Brain microvascular endothelial cell (primary cell): ENCODE data around the gene CD27.
"Not testable (repeated sequence)": the region's sequence is repeated elsewhere in the genome, so short reads cannot be mapped to it uniquely, and the experiment has no call there.

Experiments used
- DNase-seq: peaks from one replicate; pipeline ENCODE4 v3.0.0-alpha.2; 2020
- H3K27ac ChIP-seq: fragments of 250-450 bp; sonication (Bioruptor Pico); 2 replicates; pipeline ENCODE4 v1.5.1; 2020; ENCODE audit warnings: mild to moderate bottlenecking, moderate library complexity
- H3K27me3 ChIP-seq: fragments of 250-450 bp; sonication (Bioruptor Pico); replicated peaks from 2 replicates; pipeline ENCODE4 v1.5.1; 2020; ENCODE audit warnings: mild to moderate bottlenecking
- H3K36me3 ChIP-seq: fragments of 250-450 bp; sonication (Bioruptor Pico); replicated peaks from 2 replicates; pipeline ENCODE4 v1.5.1; 2020; ENCODE audit warnings: mild to moderate bottlenecking
- H3K4me3 ChIP-seq: 2 replicates; pipeline ENCODE4 v1.5.1; 2011; ENCODE audit warnings: low read depth, mild to moderate bottlenecking, control low read depth, low read length, moderate library complexity
- CTCF ChIP-seq: IDR thresholded peaks from 2 replicates; pipeline ENCODE4 v1.5.1; 2011; ENCODE audit warnings: low read depth, mild to moderate bottlenecking, moderate library complexity, low read length, control low read depth, inconsistent platforms; ENCODE audit errors: missing control alignments
- in situ Hi-C: cut with HindIII; loops from 2 replicates; pipeline ENCODE4 v1.10.0; 2017; ENCODE audit warnings: low sequenced_read_pairs, low pct_ligation_motif_present

CD27 gene

GRCh38 chr12:6478416-6478815 lies 33.7 kb downstream of the CD27 start:
- no peaks in the 10 kb centered on the region for H3K27me3 ChIP-seq
- in situ Hi-C loops, result no loop called here
- H3K4me3 ChIP-seq, result no peak overlapping the region
- no peak overlapping the region for H3K27ac ChIP-seq
- DNase-seq, result no peak
- H3K36me3 ChIP-seq, result no peaks in the 10 kb centered on the region
- no peak for TF ChIP-seq CTCF

- no peak overlapping the region for H3K4me3 ChIP-seq
- DNase-seq, result no peak
- no peaks in the 10 kb centered on the region for H3K27me3 ChIP-seq
- no peaks in the 10 kb centered on the region for H3K36me3 ChIP-seq
- TF ChIP-seq CTCF, result no peak
- no peak overlapping the region for H3K27ac ChIP-seq
- in situ Hi-C loops, result no loop called here
Observed at GRCh38 chr12:6488240-6488639, 43.5 kb downstream of the CD27 start.

- Histone ChIP-seq H3K27ac (no peak overlapping the region), H3K4me3 (no peak overlapping the region), H3K36me3 (no peaks in the 10 kb centered on the region), H3K27me3 (no peaks in the 10 kb centered on the region)
- TF ChIP-seq CTCF, result no peak
- no peak for DNase-seq
- in situ Hi-C loops, result no loop called here
Observed at GRCh38 chr12:6489449-6489848, 44.7 kb downstream of the CD27 start.

- in situ Hi-C loops, H3K4me3 ChIP-seq, H3K27ac ChIP-seq, H3K27me3 ChIP-seq, DNase-seq, H3K36me3 ChIP-seq: not testable (repeated sequence)
Observed at GRCh38 chr12:6490673-6491072, 45.9 kb downstream of the CD27 start.

GRCh38 chr12:6492838-6493496 lies 48.2 kb downstream of the CD27 start, which contains the start of gene MRPL51:
Gene MRPL51 (minus strand): TSS chr12:6493262. CDS start chr12:6493136, 126 bp downstream.
- in situ Hi-C loops, result no loop called here
- DNase-seq, result peak; percentile 94
- H3K27me3 ChIP-seq, result no peaks in the 10 kb centered on the region
- peaks cover 3% of the 10 kb centered on the region for H3K36me3 ChIP-seq
- no peak for TF ChIP-seq CTCF
- peak within 1 kb of the TSS; percentile 91 for H3K27ac ChIP-seq
- peak within 1 kb of the TSS; percentile 93 for H3K4me3 ChIP-seq

GRCh38 chr12:6493497-6494257 lies 48.9 kb downstream of the CD27 start, which contains the start of gene NCAPD2:
Gene NCAPD2 (plus strand): TSS chr12:6494102. CDS start chr12:6495099, 997 bp downstream.
- in situ Hi-C loops, result no loop called here
- H3K36me3 ChIP-seq, result peaks cover 4% of the 10 kb centered on the region
- DNase-seq, result peak; percentile 97
- peak; percentile 19 for TF ChIP-seq CTCF
- H3K4me3 ChIP-seq, result peak within 1 kb of the TSS; percentile 93
- peak within 1 kb of the TSS; percentile 91 for H3K27ac ChIP-seq
- H3K27me3 ChIP-seq, result no peaks in the 10 kb centered on the region
